NCI-H2107 (cell line): Measurements from ENCODE around the gene TMED9.
"Not testable (repeated sequence)": the region's sequence is repeated elsewhere in the genome, so short reads cannot be mapped to it uniquely, and the experiment has no call there.

Source experiments
- DNase-seq: peaks from one replicate; lab custom pipeline; 2025; lab: John Stamatoyannopoulos, UW

Gene TMED9

DNA sequence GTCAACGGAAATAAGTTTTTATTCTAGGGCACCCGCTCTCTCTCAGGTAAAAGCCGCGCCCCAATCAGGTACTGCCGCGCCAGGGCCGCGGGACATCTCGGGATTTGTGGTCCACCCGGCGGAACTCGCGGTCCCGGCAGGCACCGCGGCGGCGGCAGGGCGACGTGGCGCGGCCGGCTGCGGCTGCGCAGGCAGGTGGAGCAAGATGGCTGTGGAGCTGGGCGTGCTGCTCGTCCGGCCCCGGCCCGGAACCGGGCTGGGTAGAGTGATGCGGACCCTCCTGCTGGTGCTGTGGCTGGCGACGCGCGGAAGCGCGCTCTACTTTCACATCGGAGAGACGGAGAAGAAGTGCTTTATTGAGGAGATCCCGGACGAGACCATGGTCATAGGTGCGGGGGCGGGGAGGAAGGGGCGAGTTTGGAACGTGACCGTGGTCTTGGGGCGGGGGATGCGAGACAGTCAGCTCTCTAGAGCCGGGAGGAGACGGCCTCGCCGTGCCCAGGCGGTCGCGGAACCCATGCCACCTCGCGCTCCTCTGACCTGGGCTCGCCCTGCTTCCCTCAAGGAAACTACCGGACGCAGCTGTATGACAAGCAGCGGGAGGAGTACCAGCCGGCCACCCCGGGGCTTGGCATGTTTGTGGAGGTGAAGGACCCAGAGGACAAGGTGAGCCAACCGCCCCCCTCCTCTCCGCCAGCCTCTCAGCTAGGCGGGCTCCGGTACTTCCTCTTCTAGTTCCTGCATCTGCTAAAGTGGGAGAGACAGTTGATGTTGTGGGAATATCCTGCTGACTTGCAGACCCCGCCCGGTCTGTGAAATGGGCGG is at the start of gene TMED9:
Gene TMED9 (plus strand): TSS at position 194 of the 825 bp plus-strand sequence. CDS start 12 bp downstream, at position 206.
- DNase-seq: peak; percentile 47

DNA sequence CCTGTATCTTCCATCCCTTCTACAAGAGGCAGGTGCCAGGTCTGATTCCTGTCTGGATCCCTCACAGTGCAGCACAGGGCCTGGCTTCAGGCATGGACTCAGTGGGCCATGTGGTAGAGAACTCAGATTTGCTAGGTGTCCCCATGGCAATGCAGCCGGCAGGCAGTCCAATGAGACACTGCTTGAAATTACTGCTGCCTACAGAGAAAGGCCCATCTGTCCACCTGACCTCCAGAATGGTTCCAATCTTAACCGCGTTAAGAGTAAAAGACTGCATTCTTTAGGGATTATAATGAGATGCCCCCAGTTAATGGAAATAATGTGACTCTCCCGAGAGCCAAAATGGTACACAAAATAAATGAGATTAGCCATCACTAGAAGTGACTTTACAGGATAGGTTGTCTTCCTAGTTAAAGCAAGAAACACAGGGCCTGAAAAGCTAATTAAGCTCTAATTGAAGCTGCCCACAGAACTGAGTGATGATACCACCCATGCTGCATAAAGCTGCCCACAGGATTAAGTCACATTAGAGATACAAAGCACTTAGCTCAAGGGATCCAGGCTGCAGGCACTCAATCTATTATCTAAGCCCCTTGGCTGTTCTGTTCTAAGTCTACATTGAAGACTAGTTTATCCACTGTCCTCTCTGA is 49.1 kb upstream of the TMED9 start:
- DNase-seq: no peak

DNA sequence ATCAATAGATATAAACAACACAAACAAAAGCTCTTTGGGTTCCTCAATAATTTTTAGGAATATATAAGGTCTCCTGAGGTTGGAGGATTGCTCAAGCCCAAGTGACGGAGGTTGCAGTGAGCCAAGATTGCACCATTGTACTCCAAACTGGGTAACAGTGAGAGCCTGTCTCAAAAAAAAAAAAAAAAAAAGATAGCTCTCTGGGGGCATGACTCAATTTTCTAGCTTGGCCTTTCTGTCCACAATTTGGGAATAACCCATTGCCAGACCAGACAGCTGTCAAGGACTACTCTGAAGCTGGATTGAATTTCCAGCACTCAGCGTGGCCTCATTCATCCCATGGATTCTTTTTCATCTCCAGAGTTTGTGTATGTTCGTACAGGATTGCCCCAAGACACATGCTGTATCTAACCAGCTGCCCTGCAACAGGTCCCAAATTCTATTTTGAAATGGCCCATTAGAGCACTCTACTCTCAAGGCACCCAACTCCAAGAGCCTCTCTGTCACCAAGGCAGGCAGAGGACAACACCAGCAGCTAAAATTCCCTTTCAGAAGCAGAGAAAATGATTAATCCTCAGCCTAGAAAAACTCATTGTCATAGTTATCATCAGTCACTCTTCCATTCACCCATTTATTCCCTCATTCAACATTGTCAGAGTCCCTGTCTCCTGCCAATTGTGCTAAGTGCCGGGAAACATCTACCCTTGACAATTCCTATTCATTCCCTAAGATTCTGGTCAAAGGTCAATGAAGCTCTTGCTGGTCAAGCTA is 46.3 kb upstream of the TMED9 start:
- DNase-seq: no peak

DNA sequence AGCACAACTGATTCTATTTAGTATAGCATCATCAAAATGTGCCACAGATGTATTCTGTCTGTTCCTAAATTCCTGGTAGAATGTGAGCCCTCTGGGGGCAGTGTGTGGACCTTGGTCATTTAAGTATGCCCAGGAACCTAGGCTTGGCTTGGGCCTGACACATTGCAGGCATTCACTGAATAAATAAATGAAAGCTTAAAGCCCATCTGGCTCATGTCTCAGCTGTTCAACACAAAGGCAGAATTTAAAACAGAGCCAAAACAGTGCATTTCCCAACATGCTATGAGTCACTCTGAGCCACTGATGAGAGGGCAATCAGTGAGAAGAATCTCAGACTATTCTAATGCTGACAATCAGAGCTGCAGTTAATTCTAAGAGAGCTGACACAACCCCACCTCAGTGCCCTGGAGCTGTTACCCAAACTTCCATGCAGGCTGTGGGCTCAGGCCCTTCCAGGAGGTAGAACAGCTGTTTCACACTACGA is 45.7 kb upstream of the TMED9 start:
- DNase-seq: no peak

DNA sequence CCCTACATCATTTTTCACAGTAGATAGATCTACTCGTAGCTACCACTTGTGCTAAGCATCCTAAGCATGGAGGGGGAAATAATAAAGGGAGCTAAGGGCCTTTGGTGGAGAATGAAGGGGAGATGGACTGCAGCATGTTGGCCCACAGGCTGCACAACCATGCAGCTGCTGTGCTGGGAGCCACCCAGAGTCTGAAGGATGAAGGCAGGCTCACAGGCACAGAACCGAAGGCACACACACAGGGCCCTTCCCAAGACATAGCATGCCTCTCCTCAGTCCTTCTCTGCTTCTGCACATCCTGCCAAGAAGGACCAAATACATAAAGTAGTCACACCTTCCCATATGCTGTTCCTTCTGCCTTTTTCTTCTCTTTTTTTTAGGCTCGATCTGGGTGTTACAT is 44.3 kb upstream of the TMED9 start:
- DNase-seq: no peak

DNA sequence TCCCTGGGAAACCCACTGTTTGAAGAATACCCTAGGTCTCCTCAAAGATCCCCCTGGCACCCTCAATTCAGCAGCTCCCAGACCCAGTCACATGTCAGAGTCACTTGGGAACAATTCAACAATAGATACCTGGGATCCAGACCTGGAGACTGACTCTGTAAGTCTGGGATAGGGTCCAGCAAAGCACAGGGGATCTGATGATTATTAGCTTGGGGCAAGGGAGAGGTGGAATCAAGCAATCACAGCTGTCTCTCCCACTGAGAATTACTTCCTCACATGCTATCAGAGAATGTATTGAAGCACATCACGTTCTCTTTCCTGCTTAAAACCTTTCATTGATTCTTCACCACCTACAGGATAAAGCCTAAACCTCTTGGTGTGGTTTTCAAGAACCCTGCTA is 43.5 kb upstream of the TMED9 start:
- DNase-seq: no peak

DNA sequence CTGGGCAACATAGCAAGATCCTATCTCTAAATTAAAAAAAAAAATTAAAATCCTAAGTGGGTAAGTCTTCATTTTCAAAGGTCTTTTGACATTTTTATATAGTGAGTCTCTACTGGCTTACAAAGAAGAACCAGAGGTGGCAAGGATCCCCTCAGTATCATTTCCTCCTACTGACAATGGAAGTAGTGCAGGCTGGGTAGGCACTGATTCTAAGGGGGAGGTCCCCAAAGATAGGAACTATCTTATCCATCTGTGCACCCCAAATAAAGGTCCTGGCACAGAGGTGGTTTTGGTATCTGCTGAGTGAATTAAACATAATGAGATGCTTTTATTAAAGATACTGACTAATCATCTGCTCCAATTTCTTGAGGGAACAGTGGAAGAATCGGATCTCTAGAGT is 41.9 kb upstream of the TMED9 start:
- DNase-seq: no peak

DNA sequence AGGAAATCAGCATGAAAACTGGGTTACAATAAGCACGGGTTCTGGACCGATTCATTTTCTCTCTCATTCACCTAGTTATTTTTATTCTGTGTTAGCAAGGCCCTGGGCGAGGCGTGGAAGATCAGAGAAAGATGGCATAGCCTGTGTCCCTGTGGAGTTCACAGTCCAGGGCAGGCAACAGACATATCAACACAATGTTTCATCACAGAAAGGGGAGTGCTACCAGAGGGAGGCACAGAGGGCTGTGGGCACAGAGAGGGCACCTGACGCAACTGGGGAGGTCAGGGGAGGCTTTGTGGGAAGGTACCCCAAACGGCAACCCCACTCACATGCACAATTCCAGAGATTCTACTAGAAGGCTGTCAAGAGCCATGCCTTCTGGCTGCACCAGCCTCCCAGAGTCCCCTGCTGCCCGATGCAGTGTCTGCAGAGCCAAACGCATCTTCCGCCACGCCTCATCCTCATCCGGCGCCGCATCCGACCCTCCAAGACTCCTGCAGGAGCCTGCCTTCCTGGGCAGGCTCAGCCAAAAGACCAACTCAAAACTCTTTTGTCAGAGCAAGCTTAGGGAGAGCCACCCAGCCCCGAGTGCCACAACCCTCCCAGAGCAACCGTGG is 39.1 kb upstream of the TMED9 start:
- no peak for DNase-seq

DNA sequence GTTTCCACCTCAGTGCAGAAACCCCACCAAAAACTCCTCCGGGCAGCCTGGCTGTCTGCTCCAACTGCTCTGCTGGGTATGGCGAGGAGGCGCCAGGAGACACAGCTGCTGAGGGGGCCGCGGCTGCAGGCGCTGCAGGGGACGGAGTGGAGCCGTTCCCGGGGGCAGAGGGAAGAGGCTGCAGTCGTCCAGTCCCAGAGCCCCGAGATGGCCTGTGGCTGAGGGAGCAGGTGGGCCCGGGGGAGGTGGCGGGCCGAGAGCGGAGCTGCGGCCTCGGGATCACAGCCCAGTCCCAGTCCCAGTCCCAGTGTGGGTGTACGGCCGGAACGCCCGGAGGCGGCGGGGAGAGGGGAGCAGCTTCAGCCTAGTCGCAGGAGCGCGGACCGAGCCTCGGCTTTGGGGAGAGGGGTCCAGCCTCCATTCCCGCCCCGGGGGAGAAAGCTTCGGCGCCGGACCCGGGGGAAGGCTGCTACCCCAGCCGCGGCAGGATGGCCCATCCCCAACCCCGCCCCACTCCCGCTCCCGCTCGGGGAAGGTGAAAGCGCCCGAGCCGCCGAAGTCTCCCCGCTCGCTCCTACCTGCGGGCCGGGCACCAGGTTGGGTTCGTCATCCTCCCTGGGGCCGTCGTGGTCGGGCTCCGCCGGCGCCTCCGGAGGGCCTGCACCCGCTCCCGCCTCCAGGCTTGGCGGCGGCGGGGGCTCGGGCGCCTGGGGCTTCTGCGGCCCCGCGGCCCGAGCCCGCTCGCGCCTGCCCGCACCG is 38.2 kb upstream of the TMED9 start:
- no peak for DNase-seq

DNA sequence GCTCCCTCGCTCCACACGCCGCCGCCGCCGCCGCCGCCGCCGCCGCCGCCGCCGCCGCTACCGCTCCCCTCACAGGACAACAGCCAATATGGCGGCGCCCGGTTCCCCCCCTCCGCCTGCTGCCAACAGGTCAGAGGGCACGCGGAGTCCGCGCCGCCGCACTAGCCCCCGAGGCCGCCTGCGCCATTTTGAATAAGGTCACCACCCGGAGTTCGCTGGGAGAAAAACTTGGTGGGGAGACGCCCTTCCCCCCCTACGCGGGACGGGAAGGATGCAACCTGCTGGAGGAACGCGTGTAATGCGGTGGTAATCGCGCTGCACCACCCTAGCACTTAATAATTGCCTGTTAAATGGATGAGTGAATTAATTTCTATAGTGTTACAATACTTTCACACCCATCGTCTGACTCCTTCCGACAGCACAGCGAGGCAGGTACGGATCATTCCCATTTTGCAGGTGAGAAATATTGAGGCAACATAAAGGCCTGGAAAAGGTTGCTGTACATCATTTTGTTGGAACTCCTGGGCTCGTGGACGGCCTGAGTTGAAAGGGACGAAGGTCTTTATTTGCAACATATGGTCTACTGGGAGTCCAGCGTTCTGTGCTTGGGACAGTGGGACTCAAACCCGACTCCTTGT is 37.4 kb upstream of the TMED9 start, which contains the start of gene FAM193B:
Gene FAM193B (minus strand): TSS at position 90 of the 638 bp plus-strand sequence. CDS start 105 bp downstream, outside the sequence.
- peak; percentile 75 for DNase-seq

DNA sequence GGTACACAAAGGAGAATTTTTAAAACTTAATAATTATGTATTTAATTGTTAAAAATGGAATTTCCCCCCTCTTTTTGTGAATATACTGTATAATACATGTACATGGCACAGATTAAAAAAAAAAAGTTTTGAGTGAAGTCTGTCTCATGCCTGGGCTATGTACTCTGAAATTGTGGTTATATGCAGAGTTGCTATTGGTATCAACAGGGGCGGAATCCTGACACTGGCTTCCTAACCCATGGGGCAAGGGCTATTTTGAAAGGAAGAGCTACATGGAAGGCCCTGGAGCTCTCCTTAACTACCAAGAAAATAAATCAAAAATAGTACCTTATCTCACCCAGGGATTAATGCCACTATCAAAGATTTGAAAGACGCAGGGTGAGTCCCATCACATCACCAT is 36.8 kb upstream of the TMED9 start:
- no peak for DNase-seq

DNA sequence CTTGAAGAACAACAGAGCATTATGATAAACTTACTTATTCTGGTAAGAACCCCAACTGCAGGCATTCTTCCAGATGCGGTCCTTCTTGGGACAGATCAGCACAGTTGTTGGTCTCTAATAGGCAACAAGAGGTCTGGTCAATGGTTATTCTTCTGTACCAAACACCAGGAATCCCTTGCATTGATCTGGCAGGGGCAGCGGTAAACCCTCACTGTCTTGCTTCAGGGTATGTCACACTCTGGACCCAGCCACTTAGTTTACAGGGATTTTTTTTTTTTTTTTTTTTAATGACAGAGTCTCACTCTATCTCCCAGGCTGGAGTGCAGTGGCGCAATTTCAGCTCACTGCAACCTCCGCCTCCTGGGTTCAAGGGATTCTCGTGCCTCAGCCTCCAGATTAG is 36.3 kb upstream of the TMED9 start:
- no peak for DNase-seq

DNA sequence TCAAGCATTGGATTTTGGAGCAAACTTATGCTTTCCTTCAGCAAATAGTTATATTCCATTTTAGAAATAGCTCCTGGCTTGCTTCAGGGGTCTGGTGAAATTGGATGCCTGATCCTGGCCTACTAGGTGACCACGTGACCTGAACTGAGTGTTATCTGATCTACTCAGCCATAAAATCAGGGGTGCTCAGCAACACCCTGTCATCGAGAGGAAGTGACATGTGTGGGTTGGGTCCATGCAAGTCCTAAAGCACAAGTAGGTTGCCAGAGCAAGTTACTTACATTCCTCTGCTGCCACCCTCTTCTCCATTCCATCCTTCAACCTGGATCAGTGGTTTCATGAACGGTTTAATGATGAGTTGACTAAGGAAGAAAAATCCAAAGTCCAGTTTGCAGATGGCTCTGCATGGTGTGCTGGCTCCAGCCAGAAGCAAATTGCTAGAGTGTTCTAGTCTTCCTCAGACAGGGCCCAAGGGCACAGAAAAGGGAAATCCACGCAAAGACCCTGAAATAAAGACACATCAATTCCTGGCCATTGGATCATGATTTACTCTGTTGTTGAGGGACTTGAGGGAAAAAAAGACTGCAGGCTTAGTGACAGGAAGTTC is 34.9 kb upstream of the TMED9 start:
- no peak for DNase-seq

DNA sequence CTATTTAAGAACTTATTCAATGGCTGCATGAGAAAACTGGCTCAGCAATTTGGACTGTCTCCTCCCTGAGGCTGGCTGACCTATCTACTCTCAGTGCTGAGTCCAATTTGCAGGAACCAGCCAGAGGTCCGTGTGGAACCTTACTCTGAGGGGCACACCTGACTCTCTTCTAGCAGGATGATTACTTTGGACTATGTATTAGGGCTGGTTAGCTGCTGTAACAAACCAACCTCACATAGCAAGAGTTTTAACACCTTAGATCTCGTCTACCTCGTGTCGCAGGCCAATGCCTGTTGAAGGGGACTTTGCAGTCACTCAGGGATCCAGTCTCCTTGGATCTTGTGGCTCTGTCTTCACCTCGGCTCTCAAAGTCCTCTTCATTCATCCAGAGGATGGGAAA is 34.2 kb upstream of the TMED9 start:
- no peak for DNase-seq

DNA sequence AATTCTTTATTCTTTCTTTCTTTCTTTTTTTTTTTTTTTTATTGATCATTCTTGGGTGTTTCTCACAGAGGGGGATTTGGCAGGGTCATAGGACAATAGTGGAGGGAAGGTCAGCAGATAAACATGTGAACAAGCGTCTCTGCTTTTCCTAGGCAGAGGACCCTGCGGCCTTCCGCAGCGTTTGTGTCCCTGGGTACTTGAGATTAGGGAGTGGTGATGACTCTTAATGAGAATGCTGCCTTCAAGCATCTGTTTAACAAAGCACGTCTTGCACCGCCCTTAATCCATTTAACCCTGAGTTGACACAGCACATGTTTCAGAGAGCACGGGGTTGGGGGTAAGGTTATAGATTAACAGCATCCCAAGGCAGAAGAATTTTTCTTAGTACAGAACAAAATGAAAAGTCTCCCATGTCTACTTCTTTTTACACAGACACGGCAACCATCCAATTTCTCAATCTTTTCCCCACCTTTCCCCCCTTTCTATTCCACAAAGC is 32.5 kb upstream of the TMED9 start:
- not testable (repeated sequence) for DNase-seq

DNA sequence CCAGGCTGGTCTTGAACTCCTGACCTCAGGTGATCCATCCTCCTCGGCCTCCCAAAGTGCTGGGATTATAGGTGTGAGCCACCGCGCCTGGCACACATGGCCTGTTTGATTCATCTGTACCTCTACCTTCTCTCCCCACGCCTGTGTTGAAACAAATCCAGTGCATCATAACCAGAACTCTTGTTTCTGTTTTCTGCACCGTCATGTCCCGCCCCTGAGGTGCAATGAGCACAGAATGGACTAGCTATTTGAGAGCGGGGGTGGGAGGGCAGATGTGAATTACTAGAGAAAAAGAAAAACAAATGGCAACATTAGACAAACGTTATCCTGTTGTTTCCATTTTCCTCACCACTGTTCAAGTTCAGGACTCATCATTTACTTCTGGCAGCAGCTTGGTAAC is 27.0 kb upstream of the TMED9 start:
- no peak for DNase-seq

DNA sequence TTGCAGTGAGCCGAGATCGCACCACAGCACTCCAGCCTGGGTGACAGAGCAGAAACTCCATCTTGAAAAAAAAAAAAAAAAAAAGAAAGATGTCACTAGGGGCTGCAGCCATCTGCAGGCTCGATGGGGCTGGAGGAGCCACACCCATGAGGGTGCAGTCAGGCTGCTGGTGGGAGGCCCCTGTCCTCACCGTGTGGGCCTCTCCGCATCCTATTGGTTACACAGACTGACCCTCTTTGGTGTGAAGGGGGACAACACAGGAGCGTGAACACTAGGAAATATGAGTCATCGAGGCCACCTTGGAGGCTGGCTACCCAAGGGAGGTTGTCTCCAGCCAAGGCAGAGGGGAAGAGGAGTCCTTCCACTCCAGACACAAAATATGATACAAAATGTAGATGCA is 23.7 kb upstream of the TMED9 start:
- no peak for DNase-seq

DNA sequence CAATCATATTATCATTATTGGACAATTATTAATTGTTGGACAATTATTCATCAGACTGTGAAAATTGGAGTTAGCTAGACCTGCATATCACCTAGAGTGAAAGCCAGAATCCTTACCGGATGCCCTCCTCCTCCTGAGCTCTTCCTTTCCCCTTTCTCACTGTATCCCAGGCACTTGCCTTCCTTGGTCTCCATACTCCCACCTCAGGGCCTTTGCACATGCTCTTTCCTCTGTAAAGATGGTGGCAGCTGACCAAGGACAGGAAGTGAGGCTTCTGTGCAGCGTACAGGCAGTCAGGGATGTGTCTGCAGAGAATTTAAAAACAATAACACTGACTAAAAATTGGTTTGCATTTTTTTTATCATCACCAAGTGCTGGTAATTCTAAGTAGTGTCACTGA is 22.1 kb upstream of the TMED9 start:
- no peak for DNase-seq

DNA sequence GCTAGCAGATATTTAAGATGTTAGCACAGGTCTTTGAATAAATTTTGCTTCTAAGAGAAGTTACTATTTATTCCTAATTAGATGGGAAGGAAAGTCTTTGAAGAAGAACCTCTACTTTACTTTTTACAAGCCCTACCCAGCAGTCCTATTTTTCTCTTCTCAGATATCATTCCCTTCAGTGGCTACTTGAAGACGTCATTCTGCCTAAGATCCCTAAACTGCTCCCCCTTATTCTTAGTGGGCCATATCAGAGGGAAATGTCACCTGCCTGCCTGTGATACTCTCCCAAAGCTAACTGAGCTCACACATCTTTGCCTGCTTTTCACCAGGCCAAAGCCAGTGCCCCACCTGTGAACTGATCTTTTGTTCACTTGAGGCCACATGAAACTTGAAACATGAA is 16.5 kb upstream of the TMED9 start:
- no peak for DNase-seq

DNA sequence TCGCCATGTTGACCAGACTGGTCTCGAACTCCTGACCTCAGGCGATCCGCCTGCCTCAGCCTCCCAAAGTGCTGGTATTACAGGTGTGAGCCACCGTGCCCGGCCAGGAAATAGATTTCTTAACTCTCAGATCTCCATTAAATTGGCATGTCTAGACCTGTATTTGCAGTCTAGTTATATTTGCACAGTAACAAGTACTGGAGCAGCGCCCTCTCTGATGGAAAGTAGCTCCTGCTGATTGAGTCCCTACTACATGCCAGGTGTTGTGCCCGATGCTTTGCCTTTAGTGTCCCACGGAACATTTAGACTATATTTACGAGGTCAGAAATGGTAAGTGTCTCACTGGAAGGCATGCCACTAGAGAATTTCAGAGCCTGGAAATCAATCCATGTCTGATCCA is 15.8 kb upstream of the TMED9 start:
- no peak for DNase-seq
